Chondrocyte (in vitro differentiated cells): ENCODE measurements around the gene NYAP2. TPM values are rescaled to one million over a fixed set of nuclear protein-coding genes. Genes with fewer than 3 reads are reported as not detected.

Experiments
- DNase-seq: peaks from one replicate; pipeline ENCODE4 v3.0.0; 2021; ENCODE audit warnings: mixed read lengths, low spot score
- H3K27ac Mint-ChIP-seq: one replicate; pipeline ENCODE4 v1.8.0; 2021; ENCODE audit warnings: mild to moderate bottlenecking, moderate library complexity, mixed read lengths; ENCODE audit not compliant: unreplicated experiment
- H3K27me3 Mint-ChIP-seq: 2 replicates; pipeline ENCODE4 v1.8.0; 2021; ENCODE audit warnings: low read depth, mixed read lengths
- H3K36me3 Mint-ChIP-seq: 2 replicates; pipeline ENCODE4 v1.8.0; 2021; ENCODE audit warnings: low read depth, mixed read lengths
- H3K4me1 Mint-ChIP-seq: 2 replicates; pipeline ENCODE4 v1.8.0; 2021; ENCODE audit warnings: low read depth, mild to moderate bottlenecking, mixed read lengths
- H3K4me3 Mint-ChIP-seq: one replicate; pipeline ENCODE4 v1.8.0; 2021; ENCODE audit warnings: mild to moderate bottlenecking, moderate library complexity, mixed read lengths; ENCODE audit not compliant: unreplicated experiment
- H3K9me3 Mint-ChIP-seq: 2 replicates; pipeline ENCODE4 v1.8.0; 2021; ENCODE audit warnings: low read depth, mixed read lengths
- total RNA-seq: library from RNA; stranded (reverse); gene quantifications from 3 replicates; pipeline ENCODE4 v1.2.1, GENCODE V29; 2021
- TF ChIP-seq, protein P1 (sequence below): fragments of 200-600 bp; sonication (generic); IDR thresholded peaks from 2 replicates; pipeline ENCODE4 v1.5.0; 2021; ENCODE audit warnings: antibody characterized with exemption, mild to moderate bottlenecking, moderate library complexity

The NYAP2 gene
- total RNA-seq, 1 donor from 2014 or later, result 0.05 TPM

GRCh38 chr2:225543626-225544025 is 144.1 kb downstream of the NYAP2 start:
- no peak for DNase-seq
- Mint-ChIP-seq H3K9me3 (peaks cover 20% of the 10 kb centered on the region), H3K4me3 (no peak overlapping the region), H3K4me1 (peaks cover 4% of the 10 kb centered on the region), H3K27ac (no peak overlapping the region), H3K27me3 (no peaks in the 10 kb centered on the region), H3K36me3 (peaks cover 9% of the 10 kb centered on the region)
- TF ChIP-seq, protein P1, sequence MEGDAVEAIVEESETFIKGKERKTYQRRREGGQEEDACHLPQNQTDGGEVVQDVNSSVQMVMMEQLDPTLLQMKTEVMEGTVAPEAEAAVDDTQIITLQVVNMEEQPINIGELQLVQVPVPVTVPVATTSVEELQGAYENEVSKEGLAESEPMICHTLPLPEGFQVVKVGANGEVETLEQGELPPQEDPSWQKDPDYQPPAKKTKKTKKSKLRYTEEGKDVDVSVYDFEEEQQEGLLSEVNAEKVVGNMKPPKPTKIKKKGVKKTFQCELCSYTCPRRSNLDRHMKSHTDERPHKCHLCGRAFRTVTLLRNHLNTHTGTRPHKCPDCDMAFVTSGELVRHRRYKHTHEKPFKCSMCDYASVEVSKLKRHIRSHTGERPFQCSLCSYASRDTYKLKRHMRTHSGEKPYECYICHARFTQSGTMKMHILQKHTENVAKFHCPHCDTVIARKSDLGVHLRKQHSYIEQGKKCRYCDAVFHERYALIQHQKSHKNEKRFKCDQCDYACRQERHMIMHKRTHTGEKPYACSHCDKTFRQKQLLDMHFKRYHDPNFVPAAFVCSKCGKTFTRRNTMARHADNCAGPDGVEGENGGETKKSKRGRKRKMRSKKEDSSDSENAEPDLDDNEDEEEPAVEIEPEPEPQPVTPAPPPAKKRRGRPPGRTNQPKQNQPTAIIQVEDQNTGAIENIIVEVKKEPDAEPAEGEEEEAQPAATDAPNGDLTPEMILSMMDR, result no peak

GRCh38 chr2:225556461-225556860 is 157.0 kb downstream of the NYAP2 start:
- no peak overlapping the region for H3K27ac Mint-ChIP-seq
- H3K9me3 Mint-ChIP-seq, result no peaks in the 10 kb centered on the region
- H3K27me3 Mint-ChIP-seq, result no peaks in the 10 kb centered on the region
- no peak overlapping the region for H3K4me3 Mint-ChIP-seq
- TF ChIP-seq, protein P1, result no peak
- no peaks in the 10 kb centered on the region for H3K36me3 Mint-ChIP-seq
- no peak for DNase-seq
- peaks cover 7% of the 10 kb centered on the region for H3K4me1 Mint-ChIP-seq

- no peaks in the 10 kb centered on the region for H3K9me3 Mint-ChIP-seq
- TF ChIP-seq, protein P1, result no peak
- no peak overlapping the region for H3K27ac Mint-ChIP-seq
- DNase-seq, result no peak
- H3K4me1 Mint-ChIP-seq, result peaks cover 7% of the 10 kb centered on the region
- no peaks in the 10 kb centered on the region for H3K27me3 Mint-ChIP-seq
- H3K36me3 Mint-ChIP-seq, result no peaks in the 10 kb centered on the region
- no peak overlapping the region for H3K4me3 Mint-ChIP-seq
Measured at GRCh38 chr2:225558399-225559071, 159.0 kb downstream of the NYAP2 start.

- no peaks in the 10 kb centered on the region for H3K36me3 Mint-ChIP-seq
- DNase-seq, result no peak
- H3K9me3 Mint-ChIP-seq, result no peaks in the 10 kb centered on the region
- H3K27ac Mint-ChIP-seq, result no peak overlapping the region
- H3K4me1 Mint-ChIP-seq, result peaks cover 7% of the 10 kb centered on the region
- TF ChIP-seq, protein P1, result no peak
- no peak overlapping the region for H3K4me3 Mint-ChIP-seq
- H3K27me3 Mint-ChIP-seq, result no peaks in the 10 kb centered on the region
Measured at GRCh38 chr2:225559072-225559415, 159.5 kb downstream of the NYAP2 start.

- Mint-ChIP-seq H3K27ac (no peak overlapping the region), H3K4me1 (peaks cover 8% of the 10 kb centered on the region), H3K27me3 (peaks cover 2% of the 10 kb centered on the region), H3K9me3 (peaks cover 1% of the 10 kb centered on the region), H3K4me3 (no peak overlapping the region), H3K36me3 (no peaks in the 10 kb centered on the region)
- TF ChIP-seq, protein P1, result no peak
- DNase-seq, result no peak
Measured at GRCh38 chr2:225566798-225567197, 167.3 kb downstream of the NYAP2 start.
